Suprapubic skin (tissue), 4 donors: Measurements from ENCODE around the gene MIPOL1. TPM values are rescaled to one million over a fixed set of nuclear protein-coding genes. Genes with fewer than 3 reads are reported as not detected.
A peak's percentile ranks its signal among the peaks of the same experiment; 100 is the strongest.

ENCODE experiments used
- DNase-seq, 2 donors: peaks; one replicate each; pipeline ENCODE4 v3.0.0-alpha.2; 2019; ENCODE audit warnings: low spot score in 2 of 2
- H3K27ac ChIP-seq: fragments of 200-600 bp; sonication (generic); one replicate; pipeline ENCODE4 v1.5.1; 2019
- H3K27me3 ChIP-seq: fragments of 200-600 bp; sonication (generic); one replicate; pipeline ENCODE4 v1.5.1; 2019
- H3K36me3 ChIP-seq: fragments of 200-600 bp; sonication (generic); one replicate; pipeline ENCODE4 v1.5.1; 2019
- H3K4me1 ChIP-seq: fragments of 200-600 bp; sonication (generic); one replicate; pipeline ENCODE4 v1.5.1; 2019
- H3K4me3 ChIP-seq: fragments of 200-600 bp; sonication (generic); one replicate; pipeline ENCODE4 v1.5.1; 2019; ENCODE audit warnings: mild to moderate bottlenecking
- H3K9me3 ChIP-seq: fragments of 200-600 bp; sonication (generic); one replicate; pipeline ENCODE4 v1.5.1; 2019
- EP300 ChIP-seq: sonication (generic); formaldehyde crosslinking; IDR thresholded peaks from one replicate; pipeline ENCODE4 v1.6.1; 2017; ENCODE audit warnings: antibody characterized with exemption
- POLR2A ChIP-seq, 2 donors: fragments of 450-650 bp; IDR thresholded peaks; one replicate each; pipeline ENCODE4 v1.6.1; 2017; ENCODE audit warnings: antibody characterized with exemption in 2 of 2, mild to moderate bottlenecking in 2 of 2, moderate library complexity in 2 of 2
- POLR2AphosphoS5 ChIP-seq, 3 donors: sonication (generic); formaldehyde crosslinking; IDR thresholded peaks; one replicate each; pipeline ENCODE4 v1.6.1; 2017; ENCODE audit warnings: antibody characterized with exemption in 3 of 3
- WGBS: methylation state at CpG from one replicate; pipeline ENCODE4 v1.1.5; 2018; 5-methylcytosine and 5-hydroxymethylcytosine counted together
- total RNA-seq, 4 donors: library from RNA; depleted of rRNA; stranded (reverse); fragments of >200 nt; gene quantifications; one replicate each; pipeline ENCODE4 v1.1.0, GENCODE V29; 2016
- TF ChIP-seq, protein P1 (sequence below), 2 donors: fragments of 200-600 bp in 1 of 2; fragments of 450-650 bp in 1 of 2; sonication (generic) in 1 of 2; IDR thresholded peaks; one replicate each; pipeline ENCODE4 v1.5.1; 2016 to 2019; ENCODE audit warnings: antibody characterized with exemption in 2 of 2, mild to moderate bottlenecking in 1 of 2, moderate library complexity in 1 of 2

Gene MIPOL1
- total RNA-seq, 4 donors from 2014 or later: 3.5 to 12.7 (median 7.6) TPM

DNA sequence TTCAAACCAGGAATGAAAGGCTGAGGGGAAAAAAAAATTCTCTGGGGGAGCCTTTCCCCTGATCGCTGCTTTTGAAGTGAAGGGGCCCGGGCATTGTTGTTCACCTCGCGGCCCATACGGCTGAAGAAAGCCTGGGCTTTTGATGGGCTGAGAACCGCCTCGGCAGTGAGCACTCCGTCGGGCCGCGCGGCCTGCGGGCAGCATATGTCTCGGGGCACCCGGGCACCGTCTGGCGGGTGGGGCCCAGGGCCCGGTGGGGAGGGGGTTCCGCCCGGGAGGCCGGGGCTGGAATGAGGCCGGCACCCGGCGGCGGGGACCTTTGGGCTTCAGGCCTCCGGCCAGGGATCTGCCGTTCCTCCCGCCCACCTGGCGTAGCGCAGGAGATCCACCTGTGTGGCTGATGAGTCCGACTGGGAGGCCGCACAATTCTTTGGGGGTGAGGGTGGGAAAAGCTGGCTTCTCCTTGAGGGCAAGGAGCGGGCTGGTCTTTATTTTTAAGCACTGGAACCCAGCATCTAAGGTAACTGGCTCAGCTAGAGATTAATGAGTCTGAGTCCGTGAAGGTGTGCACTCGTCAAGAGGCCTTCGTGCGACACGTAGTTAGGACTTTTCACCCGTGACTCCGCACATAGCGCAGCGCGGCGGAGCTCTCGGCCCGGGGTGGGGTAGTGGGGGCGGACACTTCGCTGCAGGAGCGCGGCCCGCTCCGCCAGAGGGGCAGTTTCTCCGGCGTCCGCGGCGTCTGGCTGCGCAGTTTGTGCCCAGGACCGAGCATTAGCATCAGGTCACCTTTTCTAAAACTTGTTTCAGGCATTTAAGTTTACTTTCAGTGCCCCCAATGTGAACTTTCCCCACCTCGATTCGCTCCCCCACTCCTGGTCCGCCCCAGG is 386.7 kb downstream of the MIPOL1 start:
- DNase-seq: no peak

DNA sequence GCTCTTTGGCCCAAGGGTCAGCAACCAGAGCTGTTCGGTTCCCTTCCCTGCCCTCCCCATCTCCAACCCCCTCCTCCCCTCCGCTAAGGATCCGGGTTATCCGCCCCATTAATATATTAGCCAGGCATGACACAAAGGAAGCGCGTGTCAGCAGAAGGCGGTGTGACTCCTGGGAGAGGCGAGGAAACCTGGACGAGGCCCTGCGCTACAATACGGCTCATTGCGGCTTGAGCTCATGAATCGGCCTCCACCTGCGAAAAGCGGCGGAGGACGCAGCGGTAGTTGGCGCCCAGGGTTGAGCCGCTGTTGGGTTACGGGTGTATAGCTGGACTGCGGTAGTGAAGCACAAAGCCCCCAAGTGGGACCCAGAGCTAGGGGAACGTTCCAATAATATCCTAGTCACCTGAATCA is 387.4 kb downstream of the MIPOL1 start:
- no peaks in the 10 kb centered on the region for H3K9me3 ChIP-seq
- no peak for TF ChIP-seq EP300
- TF ChIP-seq POLR2A (IDR thresholded peaks at IDR 0.05): no peak
- TF ChIP-seq, protein P1, sequence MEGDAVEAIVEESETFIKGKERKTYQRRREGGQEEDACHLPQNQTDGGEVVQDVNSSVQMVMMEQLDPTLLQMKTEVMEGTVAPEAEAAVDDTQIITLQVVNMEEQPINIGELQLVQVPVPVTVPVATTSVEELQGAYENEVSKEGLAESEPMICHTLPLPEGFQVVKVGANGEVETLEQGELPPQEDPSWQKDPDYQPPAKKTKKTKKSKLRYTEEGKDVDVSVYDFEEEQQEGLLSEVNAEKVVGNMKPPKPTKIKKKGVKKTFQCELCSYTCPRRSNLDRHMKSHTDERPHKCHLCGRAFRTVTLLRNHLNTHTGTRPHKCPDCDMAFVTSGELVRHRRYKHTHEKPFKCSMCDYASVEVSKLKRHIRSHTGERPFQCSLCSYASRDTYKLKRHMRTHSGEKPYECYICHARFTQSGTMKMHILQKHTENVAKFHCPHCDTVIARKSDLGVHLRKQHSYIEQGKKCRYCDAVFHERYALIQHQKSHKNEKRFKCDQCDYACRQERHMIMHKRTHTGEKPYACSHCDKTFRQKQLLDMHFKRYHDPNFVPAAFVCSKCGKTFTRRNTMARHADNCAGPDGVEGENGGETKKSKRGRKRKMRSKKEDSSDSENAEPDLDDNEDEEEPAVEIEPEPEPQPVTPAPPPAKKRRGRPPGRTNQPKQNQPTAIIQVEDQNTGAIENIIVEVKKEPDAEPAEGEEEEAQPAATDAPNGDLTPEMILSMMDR (IDR thresholded peaks at IDR 0.05): no peak
- no peak for TF ChIP-seq POLR2AphosphoS5 (IDR thresholded peaks at IDR 0.05)
- no peak for DNase-seq
- no peak overlapping the region for H3K27ac ChIP-seq
- H3K36me3 ChIP-seq: no peaks in the 10 kb centered on the region
- peaks cover 78% of the 10 kb centered on the region for H3K27me3 ChIP-seq
- peak overlapping the region; percentile 22 for H3K4me3 ChIP-seq
- WGBS: 5% methylated on average over 16 of the region's 23 CpGs
- H3K4me1 ChIP-seq: peaks cover 29% of the 10 kb centered on the region

More for the DNA sequence above, 386.7 kb downstream of the MIPOL1 start:
- no peaks in the 10 kb centered on the region for H3K36me3 ChIP-seq
- peaks cover 71% of the 10 kb centered on the region for H3K27me3 ChIP-seq
- peak overlapping the region; percentile 22 for H3K4me3 ChIP-seq
- no peaks in the 10 kb centered on the region for H3K9me3 ChIP-seq
- no peak overlapping the region for H3K27ac ChIP-seq
- TF ChIP-seq POLR2A (IDR thresholded peaks at IDR 0.05) (no peak), EP300 (no peak)
- peaks cover 29% of the 10 kb centered on the region for H3K4me1 ChIP-seq
- WGBS: 11% methylated on average over 29 of the region's 62 CpGs

- no peak for DNase-seq
- Histone ChIP-seq H3K36me3 (no peaks in the 10 kb centered on the region), H3K27me3 (peaks cover 88% of the 10 kb centered on the region), H3K27ac (no peak overlapping the region), H3K9me3 (no peaks in the 10 kb centered on the region), H3K4me1 (peaks cover 30% of the 10 kb centered on the region), H3K4me3 (no peak overlapping the region)
- WGBS: 16% methylated on average over 10 of the region's 10 CpGs
- TF ChIP-seq, protein P1 (IDR thresholded peaks at IDR 0.05): no peak
- TF ChIP-seq EP300: no peak
- TF ChIP-seq POLR2AphosphoS5 (IDR thresholded peaks at IDR 0.05): no peak
- TF ChIP-seq POLR2A (IDR thresholded peaks at IDR 0.05): no peak
Measured at GRCh38 chr14:37585971-37586796, 388.4 kb downstream of the MIPOL1 start.

- Histone ChIP-seq H3K27ac (no peak overlapping the region), H3K36me3 (no peaks in the 10 kb centered on the region), H3K9me3 (no peaks in the 10 kb centered on the region), H3K27me3 (peaks cover 94% of the 10 kb centered on the region), H3K4me3 (no peak overlapping the region), H3K4me1 (peaks cover 35% of the 10 kb centered on the region)
- 8% methylated on average over 1 of the region's 1 CpG for WGBS
- DNase-seq: no peak
- no peak for TF ChIP-seq EP300
- TF ChIP-seq, protein P1 (IDR thresholded peaks at IDR 0.05): no peak
- no peak for TF ChIP-seq POLR2AphosphoS5 (IDR thresholded peaks at IDR 0.05)
- TF ChIP-seq POLR2A (IDR thresholded peaks at IDR 0.05): no peak
Measured at GRCh38 chr14:37586797-37587130, 389.0 kb downstream of the MIPOL1 start.

DNA sequence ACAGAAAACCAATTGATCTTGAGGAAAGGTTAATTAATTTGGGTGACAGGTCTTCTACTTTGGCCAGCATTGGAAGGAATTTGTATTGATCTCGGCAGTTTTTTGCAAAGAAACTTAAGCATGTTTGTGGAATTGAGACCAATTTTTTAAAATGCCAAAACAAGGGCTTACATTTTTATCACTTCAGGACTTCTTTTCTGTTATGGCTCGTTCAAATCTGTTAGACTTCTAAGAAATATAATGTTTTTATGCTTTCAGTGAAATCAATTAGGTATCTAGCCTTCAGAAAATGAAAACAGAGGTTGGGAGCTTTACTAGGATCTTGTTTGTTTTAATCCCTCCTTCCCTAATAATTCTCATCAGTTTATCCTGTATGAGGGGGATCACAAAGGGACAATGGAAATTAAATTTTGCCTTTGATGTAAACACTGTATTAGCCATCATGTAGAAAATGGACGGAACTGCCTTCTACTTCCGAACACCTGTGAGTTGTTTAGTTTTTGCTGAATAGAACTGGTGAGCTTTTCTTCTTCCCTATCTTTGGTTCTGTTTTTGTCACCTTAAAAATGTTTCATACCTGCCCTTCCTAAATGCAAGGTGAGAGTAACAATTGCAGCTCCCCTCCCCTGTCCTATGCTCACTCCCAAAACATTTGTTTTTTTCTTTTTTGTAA is 389.5 kb downstream of the MIPOL1 start:
- Histone ChIP-seq H3K27ac (no peak overlapping the region), H3K27me3 (peaks cover 99% of the 10 kb centered on the region), H3K36me3 (no peaks in the 10 kb centered on the region), H3K4me1 (peaks cover 40% of the 10 kb centered on the region), H3K9me3 (no peaks in the 10 kb centered on the region), H3K4me3 (no peak overlapping the region)
- TF ChIP-seq EP300 (no peak), POLR2A (IDR thresholded peaks at IDR 0.05) (no peak), POLR2AphosphoS5 (IDR thresholded peaks at IDR 0.05) (no peak)
- TF ChIP-seq, protein P1 (IDR thresholded peaks at IDR 0.05): no peak
- DNase-seq: no peak
- WGBS: 24% methylated on average over 4 of the region's 4 CpGs
